Parathyroid adenoma (tissue), 2 donors: Measurements from ENCODE around the gene TP53AIP1.

Experiments
- H2AFZ ChIP-seq: fragments of 300-600 bp; sonication (generic); one replicate; pipeline ENCODE4 v1.7.0; 2017; ENCODE audit warnings: antibody characterized with exemption, mild to moderate bottlenecking
- H3K27ac ChIP-seq: fragments of 300-600 bp; sonication (generic); one replicate; pipeline ENCODE4 v1.7.0; 2017
- H3K27me3 ChIP-seq: fragments of 300-600 bp; sonication (generic); one replicate; pipeline ENCODE4 v1.7.0; 2017; ENCODE audit warnings: low read length; ENCODE audit not compliant: control insufficient read depth, insufficient read depth
- H3K36me3 ChIP-seq: fragments of 300-600 bp; sonication (generic); one replicate; pipeline ENCODE4 v1.7.0; 2017; ENCODE audit warnings: low read length; ENCODE audit not compliant: control insufficient read depth, insufficient read depth
- H3K4me1 ChIP-seq: fragments of 300-600 bp; sonication (generic); one replicate; pipeline ENCODE4 v1.7.0; 2017; ENCODE audit warnings: control low read depth
- H3K4me2 ChIP-seq: fragments of 300-600 bp; sonication (generic); one replicate; pipeline ENCODE4 v1.7.0; 2017; ENCODE audit warnings: low read length
- H3K4me3 ChIP-seq: fragments of 300-600 bp; sonication (generic); one replicate; pipeline ENCODE4 v1.7.0; 2017; ENCODE audit warnings: low read depth, low read length
- H3K79me2 ChIP-seq: fragments of 300-600 bp; sonication (generic); one replicate; pipeline ENCODE4 v1.7.0; 2017; ENCODE audit warnings: control low read depth
- H3K9ac ChIP-seq: fragments of 300-600 bp; sonication (generic); one replicate; pipeline ENCODE4 v1.7.0; 2017; ENCODE audit warnings: mild to moderate bottlenecking
- H3K9me3 ChIP-seq: fragments of 300-600 bp; sonication (generic); one replicate; pipeline ENCODE4 v1.7.0; 2017; ENCODE audit warnings: low read length; ENCODE audit not compliant: control insufficient read depth
- CTCF ChIP-seq: fragments of 300-600 bp; sonication (generic); IDR thresholded peaks from one replicate; pipeline ENCODE4 v1.7.0; 2017; ENCODE audit warnings: antibody characterized with exemption, mild to moderate bottlenecking
- donor health status: primary hyperparathyroidism.

The TP53AIP1 gene

GRCh38 chr11:128963744-128964325 lies 21.2 kb upstream of the TP53AIP1 start:
- H3K79me2 ChIP-seq = no peaks in the 10 kb centered on the region
- H3K9ac ChIP-seq = no peak overlapping the region
- H2AFZ ChIP-seq = no peak overlapping the region
- no peaks in the 10 kb centered on the region for H3K4me1 ChIP-seq
- no peak overlapping the region for H3K4me2 ChIP-seq
- no peaks in the 10 kb centered on the region for H3K27me3 ChIP-seq
- no peaks in the 10 kb centered on the region for H3K36me3 ChIP-seq
- no peaks in the 10 kb centered on the region for H3K9me3 ChIP-seq
- TF ChIP-seq CTCF = no peak
- H3K27ac ChIP-seq = no peak overlapping the region
- H3K4me3 ChIP-seq = no peak overlapping the region

GRCh38 chr11:128962896-128963295 lies 20.2 kb upstream of the TP53AIP1 start:
- no peaks in the 10 kb centered on the region for H3K36me3 ChIP-seq

GRCh38 chr11:128961645-128962044 lies 19.0 kb upstream of the TP53AIP1 start:
- H3K79me2 ChIP-seq = no peaks in the 10 kb centered on the region
- H3K27me3 ChIP-seq = no peaks in the 10 kb centered on the region
- no peak overlapping the region for H3K4me2 ChIP-seq
- no peak overlapping the region for H3K27ac ChIP-seq
- no peak overlapping the region for H2AFZ ChIP-seq
- no peaks in the 10 kb centered on the region for H3K9me3 ChIP-seq
- H3K9ac ChIP-seq = no peak overlapping the region
- no peak overlapping the region for H3K4me3 ChIP-seq
- H3K4me1 ChIP-seq = no peaks in the 10 kb centered on the region
- H3K36me3 ChIP-seq = no peaks in the 10 kb centered on the region
- no peak for TF ChIP-seq CTCF

More at GRCh38 chr11:128962896-128963295, 20.2 kb upstream of the TP53AIP1 start:
- Histone ChIP-seq H3K9ac (no peak overlapping the region), H3K4me3 (no peak overlapping the region), H3K79me2 (no peaks in the 10 kb centered on the region), H3K4me1 (no peaks in the 10 kb centered on the region), H3K27me3 (no peaks in the 10 kb centered on the region), H3K27ac (no peak overlapping the region), H3K4me2 (no peak overlapping the region), H2AFZ (no peak overlapping the region), H3K9me3 (no peaks in the 10 kb centered on the region)
- no peak for TF ChIP-seq CTCF

DNA sequence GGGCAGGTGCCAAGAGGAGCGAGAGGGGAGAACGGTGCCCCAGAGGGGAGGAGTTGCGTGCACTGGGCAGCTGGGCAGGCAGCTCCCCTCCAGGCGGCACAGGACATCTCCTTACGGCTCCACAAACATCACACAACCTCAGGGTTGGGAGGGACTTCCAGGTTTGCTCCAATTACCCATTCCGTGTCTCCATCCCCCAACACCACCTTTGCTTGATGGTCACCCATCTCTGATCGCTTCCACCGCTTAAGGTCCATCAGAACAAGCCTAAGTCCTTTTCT lies 14.5 kb upstream of the TP53AIP1 start:
- H3K4me3 ChIP-seq = no peak overlapping the region
- H2AFZ ChIP-seq = no peak overlapping the region
- H3K9me3 ChIP-seq = no peaks in the 10 kb centered on the region
- no peaks in the 10 kb centered on the region for H3K36me3 ChIP-seq
- TF ChIP-seq CTCF = no peak
- no peak overlapping the region for H3K9ac ChIP-seq
- no peaks in the 10 kb centered on the region for H3K4me1 ChIP-seq
- H3K27me3 ChIP-seq = no peaks in the 10 kb centered on the region
- no peak overlapping the region for H3K4me2 ChIP-seq
- no peaks in the 10 kb centered on the region for H3K79me2 ChIP-seq
- no peak overlapping the region for H3K27ac ChIP-seq

DNA sequence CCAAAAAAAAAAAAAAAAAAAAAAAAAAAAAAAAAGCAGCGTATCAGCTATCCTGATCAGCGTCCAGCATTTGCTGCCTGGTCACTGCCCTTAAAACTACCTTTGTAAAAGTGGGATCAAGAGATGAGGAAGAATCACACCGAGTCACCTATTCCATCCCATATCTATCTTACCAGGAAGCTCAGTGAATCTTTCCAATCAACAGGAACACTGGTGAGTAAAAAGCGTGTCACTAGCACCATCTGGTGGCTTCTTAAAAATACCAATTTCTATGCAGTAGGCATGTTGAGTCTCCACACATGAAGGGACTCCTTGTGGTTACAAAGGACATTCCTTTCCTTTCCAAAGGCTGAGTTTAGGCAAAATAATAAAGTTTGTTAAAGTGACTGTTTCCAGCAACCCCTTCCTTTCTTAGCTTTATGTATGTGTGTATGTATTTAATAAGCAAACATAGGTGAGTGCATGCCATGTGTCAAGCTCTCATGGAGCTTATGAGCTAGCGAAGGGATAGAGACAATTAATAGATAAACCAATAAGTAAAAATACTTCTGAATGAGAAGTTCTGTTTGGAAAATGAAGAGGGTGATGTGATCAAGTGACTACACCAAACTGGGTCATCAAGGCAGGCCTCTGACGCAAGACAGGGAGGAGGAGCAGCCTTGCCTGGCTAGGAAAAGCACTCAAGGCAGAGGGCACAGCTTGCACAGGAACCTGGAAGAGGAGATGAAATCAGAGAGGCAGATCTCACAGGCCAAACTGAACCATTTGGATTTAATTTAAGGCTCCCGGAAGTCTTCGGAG lies 13.9 kb upstream of the TP53AIP1 start:
- H3K27ac ChIP-seq = no peak overlapping the region
- no peak overlapping the region for H3K4me2 ChIP-seq
- no peaks in the 10 kb centered on the region for H3K9me3 ChIP-seq
- no peak overlapping the region for H3K4me3 ChIP-seq
- H3K79me2 ChIP-seq = no peaks in the 10 kb centered on the region
- H2AFZ ChIP-seq = no peak overlapping the region
- H3K27me3 ChIP-seq = no peaks in the 10 kb centered on the region
- no peak overlapping the region for H3K9ac ChIP-seq
- H3K36me3 ChIP-seq = no peaks in the 10 kb centered on the region
- H3K4me1 ChIP-seq = no peaks in the 10 kb centered on the region
- peak; percentile 56 for TF ChIP-seq CTCF
